ENCODE measurements around the gene PDCD2L.
A peak's percentile ranks its signal among the peaks of the same experiment; 100 is the strongest.

PDCD2L gene

GRCh38 chr19:34402074-34402600 lies 2.1 kb upstream of the PDCD2L start:
- no peaks in the 10 kb centered on the region for H3K27me3 Mint-ChIP-seq (ENCODE audit: low read depth, poor library complexity)
- no peaks in the 10 kb centered on the region for H3K9me3 Mint-ChIP-seq
- H3K4me1 Mint-ChIP-seq = peaks cover under 1% of the 10 kb centered on the region
- H3K4me3 Mint-ChIP-seq = no peak overlapping the region
- TF ChIP-seq, protein P1, sequence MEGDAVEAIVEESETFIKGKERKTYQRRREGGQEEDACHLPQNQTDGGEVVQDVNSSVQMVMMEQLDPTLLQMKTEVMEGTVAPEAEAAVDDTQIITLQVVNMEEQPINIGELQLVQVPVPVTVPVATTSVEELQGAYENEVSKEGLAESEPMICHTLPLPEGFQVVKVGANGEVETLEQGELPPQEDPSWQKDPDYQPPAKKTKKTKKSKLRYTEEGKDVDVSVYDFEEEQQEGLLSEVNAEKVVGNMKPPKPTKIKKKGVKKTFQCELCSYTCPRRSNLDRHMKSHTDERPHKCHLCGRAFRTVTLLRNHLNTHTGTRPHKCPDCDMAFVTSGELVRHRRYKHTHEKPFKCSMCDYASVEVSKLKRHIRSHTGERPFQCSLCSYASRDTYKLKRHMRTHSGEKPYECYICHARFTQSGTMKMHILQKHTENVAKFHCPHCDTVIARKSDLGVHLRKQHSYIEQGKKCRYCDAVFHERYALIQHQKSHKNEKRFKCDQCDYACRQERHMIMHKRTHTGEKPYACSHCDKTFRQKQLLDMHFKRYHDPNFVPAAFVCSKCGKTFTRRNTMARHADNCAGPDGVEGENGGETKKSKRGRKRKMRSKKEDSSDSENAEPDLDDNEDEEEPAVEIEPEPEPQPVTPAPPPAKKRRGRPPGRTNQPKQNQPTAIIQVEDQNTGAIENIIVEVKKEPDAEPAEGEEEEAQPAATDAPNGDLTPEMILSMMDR (IDR thresholded peaks at IDR 0.05) = no peak
- H3K36me3 Mint-ChIP-seq (ENCODE audit: low read depth) = peaks cover 40% of the 10 kb centered on the region
- no peak for DNase-seq
- H3K27ac Mint-ChIP-seq = no peak overlapping the region

GRCh38 chr19:34403784-34404108 lies 453 bp upstream of the PDCD2L start:
- Mint-ChIP-seq H3K36me3 (ENCODE audit: low read depth) (peaks cover 41% of the 10 kb centered on the region), H3K4me1 (peaks cover 5% of the 10 kb centered on the region), H3K27me3 (ENCODE audit: low read depth, poor library complexity) (no peaks in the 10 kb centered on the region), H3K4me3 (peak overlapping the region; percentile 88), H3K27ac (no peak overlapping the region), H3K9me3 (no peaks in the 10 kb centered on the region)
- no peak for DNase-seq
- TF ChIP-seq, protein P1 (IDR thresholded peaks at IDR 0.05) = no peak

- peaks cover 5% of the 10 kb centered on the region for H3K4me1 Mint-ChIP-seq
- H3K27me3 Mint-ChIP-seq (ENCODE audit: low read depth, poor library complexity) = no peaks in the 10 kb centered on the region
- H3K9me3 Mint-ChIP-seq = no peaks in the 10 kb centered on the region
- H3K36me3 Mint-ChIP-seq (ENCODE audit: low read depth) = peaks cover 38% of the 10 kb centered on the region
- DNase-seq = no peak
- H3K27ac Mint-ChIP-seq = no peak overlapping the region
- H3K4me3 Mint-ChIP-seq = peak overlapping the region; percentile 45
- TF ChIP-seq, protein P1 (IDR thresholded peaks at IDR 0.05) = no peak
These were observed 1.9 kb downstream of the PDCD2L start for GRCh38 chr19:34405892-34406660.

- Mint-ChIP-seq H3K9me3 (no peaks in the 10 kb centered on the region), H3K4me3 (no peak overlapping the region), H3K27ac (no peak overlapping the region), H3K36me3 (ENCODE audit: low read depth) (peaks cover 33% of the 10 kb centered on the region), H3K27me3 (ENCODE audit: low read depth, poor library complexity) (no peaks in the 10 kb centered on the region), H3K4me1 (peaks cover 5% of the 10 kb centered on the region)
- no peak for DNase-seq
- TF ChIP-seq, protein P1 (IDR thresholded peaks at IDR 0.05) = no peak
These were observed 4.2 kb downstream of the PDCD2L start for GRCh38 chr19:34408411-34408810.

DNA sequence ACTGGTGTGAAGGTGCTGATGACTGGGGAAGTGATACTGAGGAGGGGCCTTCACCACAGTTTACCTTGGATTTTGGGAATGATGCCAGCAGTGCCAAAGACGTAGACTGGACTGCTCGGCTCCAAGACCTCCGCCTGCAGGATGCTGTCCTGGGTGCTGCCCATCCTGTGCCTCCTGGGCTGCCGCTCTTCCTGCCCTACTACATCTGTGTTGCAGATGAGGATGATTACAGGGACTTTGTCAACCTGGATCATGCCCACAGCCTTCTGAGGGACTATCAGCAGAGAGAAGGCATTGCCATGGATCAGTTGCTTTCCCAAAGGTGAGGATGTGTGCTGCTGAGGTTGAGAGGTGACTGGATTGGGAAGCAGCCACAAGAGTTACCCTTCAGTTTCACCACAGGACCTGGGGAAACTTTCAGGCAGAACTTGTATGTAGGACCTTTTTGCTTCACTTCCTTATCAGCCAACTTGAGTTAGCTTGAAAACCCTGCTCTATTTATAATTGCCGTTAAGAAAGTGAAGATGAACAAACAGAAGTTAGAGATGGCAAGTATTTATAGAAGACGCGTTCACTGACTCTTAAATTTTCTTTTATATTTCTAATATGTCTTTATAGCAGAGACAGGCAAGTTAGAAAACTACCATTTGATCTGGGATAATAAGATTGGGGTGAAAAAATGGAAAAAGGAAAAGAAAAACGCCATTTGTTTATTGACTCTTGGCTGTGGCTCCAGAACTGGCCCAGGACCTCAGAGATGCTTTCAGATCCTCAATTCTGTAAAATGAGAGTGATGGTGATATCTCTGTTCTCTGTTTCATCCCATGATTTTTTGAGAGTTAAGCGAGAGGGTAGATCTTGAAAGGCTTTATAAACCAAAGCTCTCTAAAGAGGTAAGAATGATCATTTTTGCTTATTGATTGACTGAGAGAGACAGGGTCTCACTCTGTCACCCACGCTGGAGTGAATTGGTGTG lies 5.3 kb downstream of the PDCD2L start:
- H3K27me3 Mint-ChIP-seq (ENCODE audit: low read depth, poor library complexity) = no peaks in the 10 kb centered on the region
- no peak for DNase-seq
- H3K4me1 Mint-ChIP-seq = peaks cover 5% of the 10 kb centered on the region
- no peaks in the 10 kb centered on the region for H3K9me3 Mint-ChIP-seq
- TF ChIP-seq, protein P1 (IDR thresholded peaks at IDR 0.05) = no peak
- H3K27ac Mint-ChIP-seq = no peak overlapping the region
- peaks cover 38% of the 10 kb centered on the region for H3K36me3 Mint-ChIP-seq (ENCODE audit: low read depth)
- no peak overlapping the region for H3K4me3 Mint-ChIP-seq
